ENCODE measurements around the gene CD200.

- no peak for TF ChIP-seq POLR2AphosphoS5 (IDR thresholded peaks at IDR 0.05; ENCODE audit: low read depth, low read length)
- TF ChIP-seq POLR2A (IDR thresholded peaks at IDR 0.05; ENCODE audit: low read depth, low read length) = no peak
These were observed 27.6 kb downstream of the CD200 start for GRCh38 chr3:112360561-112360960.
